Mucosa of stomach (tissue), 1 donor: ENCODE measurements around the gene LGALS7.

Source experiments
- H3K27me3 ChIP-seq: one replicate; pipeline ENCODE4 v1.7.0; 2013; ENCODE audit warnings: mild to moderate bottlenecking, low read length; ENCODE audit not compliant: control insufficient read depth, insufficient read depth
- H3K36me3 ChIP-seq: one replicate; pipeline ENCODE4 v1.7.0; 2013; ENCODE audit warnings: low read length; ENCODE audit not compliant: control insufficient read depth, insufficient read depth
- H3K4me1 ChIP-seq: one replicate; pipeline ENCODE4 v1.7.0; 2013; ENCODE audit warnings: mild to moderate bottlenecking, low read length; ENCODE audit not compliant: control insufficient read depth, insufficient read depth
- H3K4me3 ChIP-seq: one replicate; pipeline ENCODE4 v1.7.0; 2013; ENCODE audit warnings: low read length
- H3K9ac ChIP-seq: one replicate; pipeline ENCODE4 v1.7.0; 2013; ENCODE audit warnings: mild to moderate bottlenecking, low read length, moderate library complexity
- H3K9me3 ChIP-seq: one replicate; pipeline ENCODE4 v1.7.0; 2013; ENCODE audit warnings: mild to moderate bottlenecking, low read length, moderate library complexity; ENCODE audit not compliant: control insufficient read depth
- donor health status: Pancreatic carcinoma.

The LGALS7 gene

GRCh38 chr19:38740932-38741331, 32.4 kb downstream of the LGALS7 start:
- peaks cover 5% of the 10 kb centered on the region for H3K4me1 ChIP-seq
- no peak overlapping the region for H3K9ac ChIP-seq
- H3K9me3 ChIP-seq, result no peaks in the 10 kb centered on the region
- H3K27me3 ChIP-seq, result no peaks in the 10 kb centered on the region
- no peaks in the 10 kb centered on the region for H3K36me3 ChIP-seq
- H3K4me3 ChIP-seq, result no peak overlapping the region

GRCh38 chr19:38740257-38740592, 33.1 kb downstream of the LGALS7 start:
- Histone ChIP-seq H3K27me3 (no peaks in the 10 kb centered on the region), H3K9ac (no peak overlapping the region), H3K4me1 (peaks cover 6% of the 10 kb centered on the region), H3K4me3 (no peak overlapping the region), H3K36me3 (no peaks in the 10 kb centered on the region), H3K9me3 (no peaks in the 10 kb centered on the region)

- Histone ChIP-seq H3K4me3 (no peak overlapping the region), H3K9ac (no peak overlapping the region), H3K4me1 (peaks cover 12% of the 10 kb centered on the region), H3K9me3 (no peaks in the 10 kb centered on the region), H3K27me3 (no peaks in the 10 kb centered on the region), H3K36me3 (no peaks in the 10 kb centered on the region)
Measured at GRCh38 chr19:38739440-38740256, 33.7 kb downstream of the LGALS7 start.

- Histone ChIP-seq H3K4me3 (no peak overlapping the region), H3K9me3 (no peaks in the 10 kb centered on the region), H3K4me1 (peaks cover 27% of the 10 kb centered on the region), H3K9ac (no peak overlapping the region), H3K27me3 (no peaks in the 10 kb centered on the region), H3K36me3 (no peaks in the 10 kb centered on the region)
Measured at GRCh38 chr19:38737921-38738737, 35.2 kb downstream of the LGALS7 start.

GRCh38 chr19:38737281-38737865, 35.9 kb downstream of the LGALS7 start:
- no peak overlapping the region for H3K4me3 ChIP-seq
- H3K9me3 ChIP-seq, result no peaks in the 10 kb centered on the region
- H3K36me3 ChIP-seq, result no peaks in the 10 kb centered on the region
- H3K9ac ChIP-seq, result no peak overlapping the region
- H3K27me3 ChIP-seq, result no peaks in the 10 kb centered on the region
- peaks cover 34% of the 10 kb centered on the region for H3K4me1 ChIP-seq

- H3K9ac ChIP-seq, result no peak overlapping the region
Measured at GRCh38 chr19:38736413-38737280, 36.7 kb downstream of the LGALS7 start.

GRCh38 chr19:38736036-38736412, 37.3 kb downstream of the LGALS7 start:
- H3K9ac ChIP-seq, result no peak overlapping the region
- H3K36me3 ChIP-seq, result no peaks in the 10 kb centered on the region
- no peaks in the 10 kb centered on the region for H3K27me3 ChIP-seq
- no peak overlapping the region for H3K4me3 ChIP-seq
- no peaks in the 10 kb centered on the region for H3K9me3 ChIP-seq
- peaks cover 48% of the 10 kb centered on the region for H3K4me1 ChIP-seq

More at GRCh38 chr19:38736413-38737280, 36.7 kb downstream of the LGALS7 start:
- no peak overlapping the region for H3K4me3 ChIP-seq
- H3K36me3 ChIP-seq, result no peaks in the 10 kb centered on the region
- H3K27me3 ChIP-seq, result no peaks in the 10 kb centered on the region
- H3K4me1 ChIP-seq, result peaks cover 42% of the 10 kb centered on the region
- no peaks in the 10 kb centered on the region for H3K9me3 ChIP-seq

GRCh38 chr19:38735257-38735686, 38.0 kb downstream of the LGALS7 start:
- no peak overlapping the region for H3K4me3 ChIP-seq
- no peaks in the 10 kb centered on the region for H3K9me3 ChIP-seq
- H3K36me3 ChIP-seq, result peaks cover 5% of the 10 kb centered on the region
- H3K4me1 ChIP-seq, result peaks cover 49% of the 10 kb centered on the region
- H3K27me3 ChIP-seq, result no peaks in the 10 kb centered on the region
- H3K9ac ChIP-seq, result peak overlapping the region; percentile 67

GRCh38 chr19:38734426-38735256, 38.7 kb downstream of the LGALS7 start:
- Histone ChIP-seq H3K9me3 (no peaks in the 10 kb centered on the region), H3K9ac (peak overlapping the region; percentile 67), H3K27me3 (no peaks in the 10 kb centered on the region), H3K36me3 (peaks cover 5% of the 10 kb centered on the region), H3K4me3 (no peak overlapping the region), H3K4me1 (peaks cover 49% of the 10 kb centered on the region)

GRCh38 chr19:38734176-38734425, 39.2 kb downstream of the LGALS7 start:
- peaks cover 49% of the 10 kb centered on the region for H3K4me1 ChIP-seq
- no peaks in the 10 kb centered on the region for H3K27me3 ChIP-seq
- H3K4me3 ChIP-seq, result no peak overlapping the region
- H3K9ac ChIP-seq, result peak overlapping the region; percentile 67
- H3K36me3 ChIP-seq, result peaks cover 5% of the 10 kb centered on the region
- no peaks in the 10 kb centered on the region for H3K9me3 ChIP-seq

- Histone ChIP-seq H3K4me3 (no peak overlapping the region), H3K9ac (peak overlapping the region; percentile 67), H3K4me1 (peaks cover 49% of the 10 kb centered on the region), H3K27me3 (no peaks in the 10 kb centered on the region), H3K9me3 (no peaks in the 10 kb centered on the region), H3K36me3 (peaks cover 5% of the 10 kb centered on the region)
Measured at GRCh38 chr19:38733493-38734175, 39.7 kb downstream of the LGALS7 start.
